HUES64 (cell line): Measurements from ENCODE around the gene CACNG7.
A peak's percentile ranks its signal among the peaks of the same experiment; 100 is the strongest.

Experiments
- H3K27ac ChIP-seq: 2 replicates; pipeline ENCODE4 v1.7.0; 2013; ENCODE audit warnings: low read depth, low read length, inconsistent platforms
- H3K27me3 ChIP-seq: 2 replicates; pipeline ENCODE4 v1.6.1; 2013; ENCODE audit warnings: mild to moderate bottlenecking, low read length; ENCODE audit not compliant: insufficient read depth
- H3K36me3 ChIP-seq: 2 replicates; pipeline ENCODE4 v1.6.1; 2013; ENCODE audit warnings: mild to moderate bottlenecking, low read length; ENCODE audit not compliant: insufficient read depth
- H3K4me1 ChIP-seq: 2 replicates; pipeline ENCODE4 v1.6.1; 2013; ENCODE audit warnings: mild to moderate bottlenecking, low read length, moderate library complexity; ENCODE audit not compliant: insufficient read depth
- H3K4me3 ChIP-seq: 2 replicates; pipeline ENCODE4 v1.5.1; 2013; ENCODE audit warnings: mild to moderate bottlenecking, low read length, moderate library complexity
- H3K9ac ChIP-seq: 2 replicates; pipeline ENCODE4 v1.6.1; 2013; ENCODE audit warnings: mild to moderate bottlenecking, low read depth, low read length
- H3K9me3 ChIP-seq: 2 replicates; pipeline ENCODE4 v1.6.1; 2013; ENCODE audit warnings: low read depth, low read length; ENCODE audit not compliant: insufficient read depth
- WGBS: fragments of 150-250, 120-280 bp; methylation state at CpG from one replicate; pipeline ENCODE4 v1.1.7; 2013; ENCODE audit warnings: missing lambda C conversion rate; 5-methylcytosine and 5-hydroxymethylcytosine counted together

CACNG7 gene

GRCh38 chr19:53977429-53977990 lies 68.4 kb downstream of the CACNG7 start:
- H3K9me3 ChIP-seq: no peaks in the 10 kb centered on the region
- peaks cover 9% of the 10 kb centered on the region; the same call in 1 of the 2 replicates for H3K36me3 ChIP-seq
- peak overlapping the region; percentile 62 for H3K4me3 ChIP-seq
- H3K9ac ChIP-seq: no peak overlapping the region
- WGBS: 3% methylated on average over 9 of the region's 9 CpGs
- H3K27ac ChIP-seq: no peak overlapping the region; the same call in 1 of the 2 replicates
- H3K4me1 ChIP-seq: peaks cover 4% of the 10 kb centered on the region; the same call in 1 of the 2 replicates
- H3K27me3 ChIP-seq: peaks cover 11% of the 10 kb centered on the region; the same call in 1 of the 2 replicates

- Histone ChIP-seq H3K9ac (no peak overlapping the region), H3K4me1 (peaks cover 4% of the 10 kb centered on the region; the same call in 1 of the 2 replicates), H3K9me3 (no peaks in the 10 kb centered on the region), H3K27ac (peak overlapping the region; percentile 30; the same call in 1 of the 2 replicates), H3K36me3 (peaks cover 7% of the 10 kb centered on the region; the same call in 1 of the 2 replicates), H3K27me3 (peaks cover 12% of the 10 kb centered on the region; the same call in 1 of the 2 replicates), H3K4me3 (peak overlapping the region; percentile 62)
- WGBS: 2% methylated on average over 52 of the region's 54 CpGs
These were observed 69.1 kb downstream of the CACNG7 start for GRCh38 chr19:53977991-53978731.

GRCh38 chr19:53978975-53979801 lies 70.1 kb downstream of the CACNG7 start:
- 0 out of 2 replicates have a peak, but pooled peaks cover 2% of the 10 kb centered on the region for H3K36me3 ChIP-seq
- no peaks in the 10 kb centered on the region for H3K9me3 ChIP-seq
- peaks cover 4% of the 10 kb centered on the region; the same call in 1 of the 2 replicates for H3K4me1 ChIP-seq
- peak overlapping the region; percentile 56 for H3K27ac ChIP-seq
- H3K27me3 ChIP-seq: peaks cover 21% of the 10 kb centered on the region; the same call in 1 of the 2 replicates
- H3K9ac ChIP-seq: peak overlapping the region; percentile 74
- 9% methylated on average over 19 of the region's 19 CpGs for WGBS
- peak overlapping the region; percentile 82 for H3K4me3 ChIP-seq

- no peaks in the 10 kb centered on the region for H3K36me3 ChIP-seq
- H3K27ac ChIP-seq: peak overlapping the region; percentile 86
- peaks cover 21% of the 10 kb centered on the region; the same call in 1 of the 2 replicates for H3K27me3 ChIP-seq
- no peaks in the 10 kb centered on the region for H3K9me3 ChIP-seq
- H3K4me1 ChIP-seq: peaks cover 4% of the 10 kb centered on the region; the same call in 1 of the 2 replicates
- 11% methylated on average over 20 of the region's 20 CpGs for WGBS
- peak overlapping the region; percentile 82 for H3K4me3 ChIP-seq
- H3K9ac ChIP-seq: 0 out of 2 replicates have a peak overlapping the region, but pooled peaks have one; percentile 31
These were observed 71.7 kb downstream of the CACNG7 start for GRCh38 chr19:53980539-53981375.

- Histone ChIP-seq H3K9ac (no peak overlapping the region; the same call in 1 of the 2 replicates), H3K27ac (no peak overlapping the region; the same call in 1 of the 2 replicates), H3K4me3 (peak overlapping the region; percentile 82), H3K27me3 (peaks cover 21% of the 10 kb centered on the region), H3K36me3 (no peaks in the 10 kb centered on the region), H3K9me3 (no peaks in the 10 kb centered on the region), H3K4me1 (peaks cover 4% of the 10 kb centered on the region; the same call in 1 of the 2 replicates)
- 52% methylated on average over 13 of the region's 13 CpGs for WGBS
These were observed 72.4 kb downstream of the CACNG7 start for GRCh38 chr19:53981376-53981951.

- Histone ChIP-seq H3K9me3 (no peaks in the 10 kb centered on the region), H3K27ac (no peak overlapping the region; the same call in 1 of the 2 replicates), H3K27me3 (peaks cover 21% of the 10 kb centered on the region), H3K9ac (peak overlapping the region; percentile 11; the same call in 1 of the 2 replicates), H3K4me3 (peak overlapping the region; percentile 82), H3K4me1 (peaks cover 4% of the 10 kb centered on the region; the same call in 1 of the 2 replicates), H3K36me3 (no peaks in the 10 kb centered on the region)
- WGBS: 2% methylated on average over 62 of the region's 62 CpGs
These were observed 72.9 kb downstream of the CACNG7 start for GRCh38 chr19:53982001-53982451.

- no peaks in the 10 kb centered on the region for H3K9me3 ChIP-seq
- H3K27me3 ChIP-seq: peaks cover 21% of the 10 kb centered on the region
- under 1% methylated on average over 54 of the region's 61 CpGs for WGBS
- H3K4me1 ChIP-seq: peaks cover 4% of the 10 kb centered on the region; the same call in 1 of the 2 replicates
- H3K36me3 ChIP-seq: no peaks in the 10 kb centered on the region
- H3K4me3 ChIP-seq: no peak overlapping the region
- no peak overlapping the region for H3K9ac ChIP-seq
- no peak overlapping the region for H3K27ac ChIP-seq
These were observed 73.5 kb downstream of the CACNG7 start for GRCh38 chr19:53982611-53983010.

GRCh38 chr19:53983457-53984289 lies 74.6 kb downstream of the CACNG7 start:
- Histone ChIP-seq H3K4me1 (peaks cover 4% of the 10 kb centered on the region; the same call in 1 of the 2 replicates), H3K9ac (no peak overlapping the region), H3K9me3 (no peaks in the 10 kb centered on the region), H3K27me3 (peaks cover 21% of the 10 kb centered on the region), H3K4me3 (peak overlapping the region; percentile 1; the same call in 1 of the 2 replicates), H3K36me3 (no peaks in the 10 kb centered on the region), H3K27ac (no peak overlapping the region)
- WGBS: 91% methylated on average over 23 of the region's 24 CpGs

- Histone ChIP-seq H3K4me1 (peaks cover 4% of the 10 kb centered on the region; the same call in 1 of the 2 replicates), H3K27ac (no peak overlapping the region)
- WGBS: 86% methylated on average over 6 of the region's 6 CpGs
These were observed 76.8 kb downstream of the CACNG7 start for GRCh38 chr19:53985863-53986262.

More at GRCh38 chr19:53985863-53986262, 76.8 kb downstream of the CACNG7 start:
- no peaks in the 10 kb centered on the region for H3K36me3 ChIP-seq
- H3K9me3 ChIP-seq: no peaks in the 10 kb centered on the region
- no peak overlapping the region for H3K4me3 ChIP-seq
- no peak overlapping the region for H3K9ac ChIP-seq
- peaks cover 17% of the 10 kb centered on the region for H3K27me3 ChIP-seq
